HL-60 (cell line): ENCODE data around the gene TXNDC8.

ENCODE experiments used
- DNase-seq, 2 experiments: peaks; one replicate each; pipeline ENCODE4 v3.0.0-alpha.2; 2010 to 2020; ENCODE audit warnings: low read depth in 1 of 2, low spot score in 1 of 2
- H3K27ac ChIP-seq: fragments of 250-450 bp; sonication (Bioruptor Pico); replicated peaks from 2 replicates; pipeline ENCODE4 v1.5.1; 2020; ENCODE audit warnings: mild to moderate bottlenecking, moderate library complexity
- H3K27me3 ChIP-seq: fragments of 250-450 bp; sonication (Bioruptor Pico); 2 replicates; pipeline ENCODE4 v1.5.1; 2021; ENCODE audit warnings: mild to moderate bottlenecking, moderate library complexity; ENCODE audit not compliant: insufficient read depth, poor library complexity, severe bottlenecking
- H3K4me3 ChIP-seq: replicated peaks from 2 replicates; pipeline ENCODE4 v1.5.1; 2011; ENCODE audit warnings: mild to moderate bottlenecking, control low read depth, low read length; ENCODE audit not compliant: insufficient read depth
- GABPA ChIP-seq: IDR thresholded peaks from 2 replicates; pipeline ENCODE4 v1.6.1; 2012; ENCODE audit warnings: low read depth
- POLR2AphosphoS5 ChIP-seq: IDR thresholded peaks from 2 replicates; pipeline ENCODE4 v1.6.1; 2012; ENCODE audit warnings: low read depth
- SPI1 ChIP-seq: IDR thresholded peaks from 2 replicates; pipeline ENCODE4 v1.6.1; 2012; ENCODE audit warnings: low read depth, mild to moderate bottlenecking, borderline replicate concordance
- TF ChIP-seq, protein P1 (sequence below): IDR thresholded peaks from 2 replicates; pipeline ENCODE4 v1.6.1; 2012; ENCODE audit warnings: low read depth; ENCODE audit not compliant: insufficient replicate concordance
- TF ChIP-seq, protein P2 (sequence below): IDR thresholded peaks from one replicate; pipeline ENCODE4 v1.5.1; 2011; ENCODE audit warnings: low read length, control low read depth, inconsistent platforms; ENCODE audit not compliant: insufficient read depth

TXNDC8 gene

DNA sequence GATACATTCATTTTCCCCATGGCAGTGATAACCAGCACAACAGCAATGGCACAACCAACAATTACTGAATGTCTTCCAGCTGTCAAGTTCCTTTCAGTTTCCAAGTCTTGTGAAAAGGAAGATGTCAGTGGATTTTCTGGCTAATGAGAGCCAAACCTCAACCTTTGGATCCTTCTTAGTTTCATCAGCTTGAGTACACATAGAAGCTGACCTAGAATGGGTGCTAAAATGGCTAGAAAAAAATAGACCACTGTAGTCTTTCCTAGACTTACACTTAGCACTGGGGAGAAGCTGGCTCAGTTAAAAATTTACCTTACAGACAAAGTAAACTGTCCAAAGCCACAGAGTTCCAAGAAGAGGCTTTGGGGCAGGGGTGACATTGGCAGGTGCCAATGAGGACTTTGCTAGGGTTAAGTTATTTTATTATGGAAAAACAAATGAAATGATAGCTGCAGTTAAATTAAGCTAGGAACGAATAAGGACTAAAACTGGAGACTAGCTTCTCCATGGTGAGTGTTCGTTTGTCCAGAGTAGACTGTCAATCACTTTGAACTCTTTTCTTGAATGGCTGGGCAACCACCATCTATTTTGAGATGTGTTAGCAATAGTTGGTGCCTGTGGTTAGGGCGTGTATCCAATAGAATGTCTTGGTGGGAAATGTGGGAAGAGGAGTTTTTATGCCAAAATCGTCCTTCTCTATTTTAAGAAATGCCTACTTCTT is 55.5 kb downstream of the TXNDC8 start:
- Histone ChIP-seq H3K27ac (no peak overlapping the region), H3K4me3 (no peak overlapping the region), H3K27me3 (no peaks in the 10 kb centered on the region)
- TF ChIP-seq POLR2AphosphoS5 (no peak), GABPA (no peak), SPI1 (no peak; the same call in 1 of the 2 replicates)
- TF ChIP-seq, protein P1, sequence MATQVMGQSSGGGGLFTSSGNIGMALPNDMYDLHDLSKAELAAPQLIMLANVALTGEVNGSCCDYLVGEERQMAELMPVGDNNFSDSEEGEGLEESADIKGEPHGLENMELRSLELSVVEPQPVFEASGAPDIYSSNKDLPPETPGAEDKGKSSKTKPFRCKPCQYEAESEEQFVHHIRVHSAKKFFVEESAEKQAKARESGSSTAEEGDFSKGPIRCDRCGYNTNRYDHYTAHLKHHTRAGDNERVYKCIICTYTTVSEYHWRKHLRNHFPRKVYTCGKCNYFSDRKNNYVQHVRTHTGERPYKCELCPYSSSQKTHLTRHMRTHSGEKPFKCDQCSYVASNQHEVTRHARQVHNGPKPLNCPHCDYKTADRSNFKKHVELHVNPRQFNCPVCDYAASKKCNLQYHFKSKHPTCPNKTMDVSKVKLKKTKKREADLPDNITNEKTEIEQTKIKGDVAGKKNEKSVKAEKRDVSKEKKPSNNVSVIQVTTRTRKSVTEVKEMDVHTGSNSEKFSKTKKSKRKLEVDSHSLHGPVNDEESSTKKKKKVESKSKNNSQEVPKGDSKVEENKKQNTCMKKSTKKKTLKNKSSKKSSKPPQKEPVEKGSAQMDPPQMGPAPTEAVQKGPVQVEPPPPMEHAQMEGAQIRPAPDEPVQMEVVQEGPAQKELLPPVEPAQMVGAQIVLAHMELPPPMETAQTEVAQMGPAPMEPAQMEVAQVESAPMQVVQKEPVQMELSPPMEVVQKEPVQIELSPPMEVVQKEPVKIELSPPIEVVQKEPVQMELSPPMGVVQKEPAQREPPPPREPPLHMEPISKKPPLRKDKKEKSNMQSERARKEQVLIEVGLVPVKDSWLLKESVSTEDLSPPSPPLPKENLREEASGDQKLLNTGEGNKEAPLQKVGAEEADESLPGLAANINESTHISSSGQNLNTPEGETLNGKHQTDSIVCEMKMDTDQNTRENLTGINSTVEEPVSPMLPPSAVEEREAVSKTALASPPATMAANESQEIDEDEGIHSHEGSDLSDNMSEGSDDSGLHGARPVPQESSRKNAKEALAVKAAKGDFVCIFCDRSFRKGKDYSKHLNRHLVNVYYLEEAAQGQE: no peak
- TF ChIP-seq, protein P2, sequence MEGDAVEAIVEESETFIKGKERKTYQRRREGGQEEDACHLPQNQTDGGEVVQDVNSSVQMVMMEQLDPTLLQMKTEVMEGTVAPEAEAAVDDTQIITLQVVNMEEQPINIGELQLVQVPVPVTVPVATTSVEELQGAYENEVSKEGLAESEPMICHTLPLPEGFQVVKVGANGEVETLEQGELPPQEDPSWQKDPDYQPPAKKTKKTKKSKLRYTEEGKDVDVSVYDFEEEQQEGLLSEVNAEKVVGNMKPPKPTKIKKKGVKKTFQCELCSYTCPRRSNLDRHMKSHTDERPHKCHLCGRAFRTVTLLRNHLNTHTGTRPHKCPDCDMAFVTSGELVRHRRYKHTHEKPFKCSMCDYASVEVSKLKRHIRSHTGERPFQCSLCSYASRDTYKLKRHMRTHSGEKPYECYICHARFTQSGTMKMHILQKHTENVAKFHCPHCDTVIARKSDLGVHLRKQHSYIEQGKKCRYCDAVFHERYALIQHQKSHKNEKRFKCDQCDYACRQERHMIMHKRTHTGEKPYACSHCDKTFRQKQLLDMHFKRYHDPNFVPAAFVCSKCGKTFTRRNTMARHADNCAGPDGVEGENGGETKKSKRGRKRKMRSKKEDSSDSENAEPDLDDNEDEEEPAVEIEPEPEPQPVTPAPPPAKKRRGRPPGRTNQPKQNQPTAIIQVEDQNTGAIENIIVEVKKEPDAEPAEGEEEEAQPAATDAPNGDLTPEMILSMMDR: no peak
- peak in 1 of 2 experiments; percentile 55 for DNase-seq

DNA sequence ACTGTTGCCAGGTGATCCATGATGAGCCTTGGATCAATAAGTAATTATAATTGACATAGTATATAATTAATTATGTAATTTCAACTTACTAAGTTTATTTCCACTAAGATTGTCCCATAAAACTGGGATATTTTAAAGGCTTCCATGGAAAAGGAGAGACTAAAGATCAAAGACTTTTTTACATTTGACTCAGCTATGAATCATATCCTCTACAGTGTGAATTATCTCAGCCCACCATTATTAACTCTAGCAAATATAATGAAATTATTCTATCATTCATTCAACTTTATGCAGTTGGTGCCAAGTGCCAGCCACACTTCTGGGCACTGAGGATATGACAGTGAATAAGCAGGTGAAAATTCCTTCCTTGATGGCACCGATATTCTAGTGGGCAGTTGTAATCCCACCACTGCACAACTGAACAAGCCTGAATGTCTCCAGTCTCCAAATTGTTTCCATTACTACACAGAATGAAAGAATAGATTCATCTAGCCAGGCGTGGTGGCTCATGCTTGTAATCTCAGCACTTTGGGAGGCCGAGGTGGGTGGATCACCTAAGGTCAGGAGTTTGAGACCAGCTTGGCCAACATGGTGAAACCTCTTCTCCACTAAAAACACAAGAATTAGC is 59.5 kb downstream of the TXNDC8 start:
- no peaks in the 10 kb centered on the region for H3K27me3 ChIP-seq
- no peak overlapping the region for H3K4me3 ChIP-seq
- DNase-seq: no peak
- H3K27ac ChIP-seq: no peak overlapping the region
- no peak for TF ChIP-seq GABPA
- no peak for TF ChIP-seq POLR2AphosphoS5
- TF ChIP-seq SPI1: no peak
- TF ChIP-seq, protein P2: no peak
- TF ChIP-seq, protein P1: no peak

DNA sequence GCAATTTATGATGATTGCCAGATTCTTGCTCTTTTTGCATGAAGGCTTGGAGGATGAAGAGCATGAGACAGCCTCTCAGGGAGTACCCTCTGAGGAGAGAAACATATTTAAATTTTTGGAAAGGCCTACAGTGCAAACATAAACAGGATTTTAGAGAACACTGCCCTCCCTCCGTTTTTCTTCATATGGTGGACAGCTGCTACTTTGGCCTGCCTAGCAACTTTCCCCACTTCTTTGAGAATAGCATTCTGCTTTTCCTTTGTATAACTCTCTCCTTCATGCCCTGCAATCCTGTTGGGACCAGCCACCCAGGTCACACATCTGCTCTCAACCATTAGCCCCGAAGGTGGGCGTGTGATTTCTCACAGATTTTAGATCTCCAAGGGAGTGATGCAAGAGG is 60.9 kb downstream of the TXNDC8 start:
- no peaks in the 10 kb centered on the region for H3K27me3 ChIP-seq
- no peak for DNase-seq
- TF ChIP-seq GABPA (no peak), POLR2AphosphoS5 (no peak), SPI1 (no peak)
- TF ChIP-seq, protein P2: no peak
- TF ChIP-seq, protein P1: no peak

More for the DNA sequence above, 60.9 kb downstream of the TXNDC8 start:
- Histone ChIP-seq H3K4me3 (no peak overlapping the region), H3K27ac (no peak overlapping the region)
